Dedifferentiated amniotic fluid mesenchymal stem cell (primary cell): Measurements from ENCODE around the gene DNM3.

Source experiments
- DNase-seq: peaks from one replicate; pipeline ENCODE4 v3.0.0-alpha.2; 2016; ENCODE audit errors: extremely low spot score

DNM3 gene

DNA sequence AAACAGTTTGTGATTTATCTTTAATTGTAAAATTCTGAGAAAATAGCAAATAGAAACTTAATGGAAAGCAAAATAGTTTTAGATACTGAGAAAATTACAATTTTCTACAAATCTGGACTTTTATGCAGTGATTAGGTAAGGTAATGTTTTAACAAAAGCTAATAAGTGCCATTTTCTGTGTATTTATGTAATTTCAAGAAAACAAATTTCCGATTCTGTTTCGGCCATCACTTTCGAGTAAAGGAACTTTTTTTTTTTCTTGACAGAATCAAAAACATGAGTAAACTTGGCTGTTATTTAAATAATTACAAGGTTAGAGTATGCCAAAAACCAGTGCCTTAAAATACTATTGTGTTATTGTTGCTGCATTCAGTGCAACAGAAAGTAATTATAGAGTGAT is 298.8 kb downstream of the DNM3 start:
- DNase-seq, result no peak

DNA sequence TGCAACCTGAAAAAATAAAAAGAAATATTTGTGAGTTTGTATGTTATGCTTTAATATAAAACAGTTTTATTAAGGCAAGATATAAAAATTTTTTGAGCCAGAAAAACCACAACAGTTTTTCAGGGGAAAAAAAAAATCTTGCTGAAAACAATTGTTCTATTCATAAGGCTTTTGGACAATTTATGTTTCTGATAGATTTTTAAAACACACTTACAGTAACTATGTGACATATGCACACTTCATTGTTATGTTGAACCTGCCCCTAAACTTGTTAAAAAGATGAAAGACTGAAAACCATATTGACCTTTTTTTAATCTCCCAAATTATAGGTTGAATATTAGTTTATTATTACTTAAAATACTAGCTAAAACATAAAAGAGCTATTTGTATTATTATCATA is 299.3 kb downstream of the DNM3 start:
- no peak for DNase-seq

DNA sequence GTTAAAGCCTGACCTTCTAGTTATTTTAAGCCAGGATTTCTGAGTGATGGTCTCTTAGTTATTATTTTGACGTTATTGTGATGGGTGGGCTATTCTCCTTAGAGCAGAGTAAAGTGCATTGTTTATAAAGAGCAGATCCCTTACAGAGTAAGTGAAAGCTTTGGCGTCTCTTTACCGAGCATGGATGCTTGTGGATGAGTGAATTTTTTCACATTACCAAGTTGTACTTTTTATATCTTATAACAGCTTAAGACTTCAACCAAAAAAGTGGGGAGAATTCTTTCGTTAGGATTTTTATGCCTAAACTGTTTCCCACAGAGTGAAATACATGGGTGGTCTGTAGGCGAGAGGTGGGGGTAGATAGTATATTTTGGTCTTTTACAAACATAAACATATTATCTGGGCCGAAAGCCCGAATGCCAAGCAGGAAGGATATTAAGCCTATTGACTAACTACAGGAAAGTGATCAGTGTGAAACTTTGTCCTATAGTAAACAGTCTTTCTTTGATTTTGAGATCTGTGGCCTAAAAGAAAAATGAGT is 300.1 kb downstream of the DNM3 start:
- DNase-seq, result no peak

DNA sequence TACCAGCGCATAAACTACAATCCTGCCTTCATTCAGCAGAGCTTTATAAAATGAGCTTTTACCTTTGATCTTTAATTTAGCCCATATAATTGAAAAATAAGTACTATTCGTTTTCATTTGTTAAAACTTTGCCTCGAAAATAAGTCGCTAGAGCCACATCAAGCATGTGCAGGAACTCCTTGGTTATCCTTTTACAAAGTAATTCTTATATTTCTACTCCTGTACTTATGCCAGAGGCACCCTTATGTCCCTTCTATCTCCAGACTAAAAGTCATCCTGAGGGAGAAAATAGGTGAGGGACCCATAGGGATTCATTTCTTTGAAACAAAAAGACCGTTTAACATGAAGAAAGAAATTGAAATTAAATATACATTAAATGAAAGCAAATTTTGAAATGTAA is 301.0 kb downstream of the DNM3 start:
- DNase-seq, result no peak

DNA sequence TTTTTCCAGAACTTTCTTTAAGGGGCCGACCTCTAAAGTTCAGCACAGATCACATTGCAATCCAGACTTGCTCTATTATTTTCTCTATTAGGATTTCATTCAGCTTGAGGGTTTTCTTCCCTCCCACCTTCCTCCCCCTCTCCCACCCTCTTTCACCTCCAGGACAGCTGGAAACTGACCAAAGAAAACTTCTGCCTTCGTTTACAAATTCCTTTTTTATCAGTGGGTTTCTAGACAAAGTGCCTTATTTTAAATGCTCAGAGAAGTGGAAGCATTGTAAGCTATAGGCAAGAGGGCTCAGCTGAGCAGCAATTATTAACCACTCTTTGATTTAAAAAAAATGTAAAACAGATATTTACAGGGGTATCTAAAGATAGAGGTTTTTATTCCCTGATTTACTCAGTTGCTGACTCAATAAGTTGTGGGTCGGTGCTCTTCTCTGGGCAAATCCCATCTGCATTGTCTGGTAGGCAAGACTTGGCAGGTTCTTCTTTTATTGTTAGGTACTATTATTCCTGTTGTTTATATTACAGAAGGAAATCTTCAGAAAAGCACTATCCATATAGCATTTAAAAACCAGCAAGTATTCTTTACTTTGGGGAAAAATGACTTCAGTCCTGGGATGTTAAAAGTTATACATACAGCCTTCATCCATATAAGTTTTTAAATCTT is 302.2 kb downstream of the DNM3 start:
- no peak for DNase-seq

DNA sequence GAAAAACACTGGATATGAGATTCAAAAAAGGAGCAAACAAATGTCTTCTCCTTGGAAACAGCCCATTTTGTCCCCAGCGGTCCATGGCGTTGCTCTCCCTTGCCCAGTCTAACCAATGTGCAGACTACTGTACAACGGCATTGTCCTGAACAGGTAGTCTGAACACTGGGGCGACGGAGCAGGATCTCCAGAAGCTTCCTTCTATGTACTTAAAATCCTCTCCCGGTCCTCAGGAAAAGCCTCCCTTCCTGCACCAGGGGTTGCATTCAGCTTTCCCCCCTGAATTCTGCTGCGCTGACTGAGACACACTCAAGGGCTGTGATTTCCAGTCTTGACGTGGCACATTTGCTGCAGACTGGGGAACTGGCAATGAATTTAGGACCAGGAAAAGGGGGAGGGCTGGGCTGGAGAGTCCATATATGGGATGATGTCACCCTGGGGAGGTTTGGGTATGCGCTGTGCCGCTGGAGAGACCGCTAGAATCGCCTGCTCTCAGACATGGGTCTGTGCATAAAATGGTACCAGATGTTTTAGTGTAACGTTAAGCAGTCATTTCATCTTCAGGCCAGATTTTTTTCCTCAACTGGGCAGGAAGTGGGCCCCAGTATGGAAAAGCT is 303.3 kb downstream of the DNM3 start:
- DNase-seq, result peak; percentile 99

DNA sequence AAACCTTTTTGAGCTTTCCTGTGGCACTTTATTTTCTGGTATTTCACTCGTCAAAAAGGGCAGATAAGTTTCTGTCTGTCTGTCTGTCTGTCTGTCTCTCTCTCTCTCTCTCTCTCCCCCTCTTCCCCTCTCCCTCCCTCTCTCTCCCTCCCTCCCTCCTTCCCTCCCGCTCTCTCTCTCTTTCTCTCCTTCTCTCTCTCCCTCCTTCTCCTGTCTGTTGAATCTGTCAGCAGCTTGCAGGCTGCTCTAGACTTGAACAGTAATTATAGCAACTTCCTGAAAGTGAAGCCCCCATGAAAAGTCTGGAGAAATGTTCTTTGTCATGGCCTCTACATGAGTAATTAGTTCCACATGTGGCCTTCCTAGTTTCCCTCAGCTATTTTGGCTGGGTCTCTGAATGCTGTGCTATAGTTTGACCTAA is 303.9 kb downstream of the DNM3 start:
- DNase-seq, result peak; percentile 89

DNA sequence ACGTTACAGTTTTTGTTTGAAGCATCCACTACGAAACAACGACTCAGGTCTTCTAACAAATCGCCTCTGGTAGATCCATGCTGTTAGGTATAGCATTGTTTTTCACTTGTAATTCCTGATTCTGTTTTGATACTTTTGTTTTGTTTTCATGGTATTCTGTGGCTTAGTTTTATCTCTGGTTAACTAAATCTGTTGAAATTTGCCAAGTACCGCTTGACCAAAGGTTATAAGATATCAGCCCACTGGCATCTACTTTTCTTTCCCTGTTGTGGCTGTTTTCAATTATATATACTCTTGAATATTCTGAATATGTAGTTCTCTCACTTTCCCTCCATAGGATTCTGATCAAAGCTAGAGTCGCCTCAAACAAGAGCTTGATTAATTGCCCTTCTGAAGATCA is 304.4 kb downstream of the DNM3 start:
- no peak for DNase-seq

DNA sequence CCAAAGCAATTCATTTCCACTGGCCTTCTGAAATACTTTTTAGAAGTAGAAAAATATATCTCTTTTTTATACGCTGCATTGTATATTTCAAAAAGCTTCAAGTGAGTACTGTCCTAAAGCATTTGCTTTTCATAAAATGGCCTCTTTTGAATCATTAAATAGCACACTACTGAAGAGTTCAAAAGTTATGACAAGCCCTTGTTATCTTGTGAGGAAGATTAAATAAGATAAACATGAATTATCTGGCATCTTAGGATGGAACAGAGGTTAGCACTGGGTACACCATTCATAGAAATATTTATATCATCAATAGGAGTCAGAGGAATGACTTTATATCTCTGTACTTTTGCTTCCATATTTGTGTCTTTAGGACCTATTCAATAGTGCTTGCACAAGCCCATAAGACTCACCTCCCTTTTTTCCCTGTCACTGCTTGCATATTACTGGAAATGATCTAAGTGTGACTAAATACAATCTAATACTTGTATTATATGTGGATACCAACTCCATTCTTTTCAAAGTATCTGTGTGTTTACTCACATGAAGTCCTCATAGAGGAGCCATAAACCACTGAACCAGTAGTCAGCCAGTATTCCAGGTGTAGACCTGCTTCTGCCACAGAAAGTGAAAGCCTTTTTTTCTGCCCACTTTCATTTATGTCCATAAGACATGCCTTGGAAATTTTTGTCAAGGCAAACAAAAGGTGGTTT is 305.0 kb downstream of the DNM3 start:
- no peak for DNase-seq

DNA sequence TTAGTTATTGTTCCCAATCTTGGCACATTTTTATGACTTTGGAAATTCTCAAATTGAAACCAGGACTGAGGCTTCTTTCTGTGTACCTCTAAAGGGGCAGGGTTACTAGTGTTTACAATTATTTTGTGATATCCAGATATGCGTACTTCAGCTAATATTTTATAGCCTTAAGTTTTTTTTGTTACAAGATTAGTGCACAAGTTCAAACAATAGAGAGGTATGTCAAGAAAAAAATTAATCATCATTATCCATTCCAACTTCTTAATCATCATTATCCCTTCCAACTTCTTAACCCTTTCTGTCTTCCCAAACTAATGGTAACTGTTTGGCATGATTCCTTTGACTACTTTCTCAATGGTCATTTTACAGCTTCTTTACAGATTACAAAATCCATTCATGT is 306.2 kb downstream of the DNM3 start:
- DNase-seq, result no peak

DNA sequence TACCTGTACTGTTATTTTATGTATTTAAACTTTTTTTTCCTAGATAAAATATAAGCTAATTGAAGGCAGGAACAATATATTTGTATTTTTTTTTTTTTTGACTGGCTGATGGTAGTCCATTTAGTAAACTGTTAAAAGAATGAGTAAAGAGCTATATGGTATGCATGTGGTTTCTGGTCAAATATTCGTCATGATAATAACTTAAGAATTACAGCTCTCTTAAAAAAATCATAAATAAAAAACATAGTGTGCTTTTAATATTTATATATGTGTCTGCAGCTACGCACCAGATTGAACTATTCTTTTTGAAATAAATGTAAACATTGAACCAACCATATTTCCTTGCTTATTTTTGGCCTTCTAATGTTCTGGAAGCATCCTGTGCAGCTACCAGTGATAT is 306.9 kb downstream of the DNM3 start:
- DNase-seq, result no peak

DNA sequence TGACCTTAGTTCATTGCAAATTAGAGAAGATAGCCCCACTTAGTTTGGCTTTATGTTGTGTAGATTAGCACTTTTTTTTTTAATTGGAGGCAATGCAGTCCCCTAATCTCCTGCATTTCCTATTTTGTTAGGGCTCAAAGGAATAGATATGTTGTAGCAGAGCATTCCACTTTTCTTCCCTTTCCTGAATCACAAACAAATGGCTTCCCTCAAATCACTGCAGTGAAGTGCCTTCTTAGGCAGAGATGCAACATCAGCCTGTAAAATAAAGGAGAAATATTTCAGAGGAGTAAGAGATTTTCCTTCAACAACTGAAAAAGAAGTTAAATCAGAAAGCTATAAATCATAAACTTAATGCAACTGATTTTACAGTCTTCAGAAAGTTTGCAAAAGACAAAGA is 307.4 kb downstream of the DNM3 start:
- no peak for DNase-seq

DNA sequence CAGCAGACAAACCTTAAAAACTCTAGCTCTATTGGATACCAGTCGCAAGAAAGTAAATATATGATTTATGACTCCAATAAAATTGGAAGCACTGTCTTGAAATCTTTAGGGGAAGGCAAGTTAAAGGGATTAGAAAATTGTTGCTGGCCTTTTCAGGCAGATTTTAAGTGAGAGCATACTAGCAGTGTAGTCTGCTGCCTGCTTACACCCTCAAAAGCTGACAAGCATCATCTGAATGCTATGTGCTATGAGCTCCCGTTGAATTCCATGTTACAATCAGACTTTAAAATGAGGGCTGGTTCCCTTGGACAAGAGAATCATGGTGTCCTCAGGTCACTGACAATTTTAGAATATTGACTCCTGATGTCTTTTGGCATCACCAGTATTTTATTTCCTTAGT is 308.0 kb downstream of the DNM3 start:
- DNase-seq, result no peak

DNA sequence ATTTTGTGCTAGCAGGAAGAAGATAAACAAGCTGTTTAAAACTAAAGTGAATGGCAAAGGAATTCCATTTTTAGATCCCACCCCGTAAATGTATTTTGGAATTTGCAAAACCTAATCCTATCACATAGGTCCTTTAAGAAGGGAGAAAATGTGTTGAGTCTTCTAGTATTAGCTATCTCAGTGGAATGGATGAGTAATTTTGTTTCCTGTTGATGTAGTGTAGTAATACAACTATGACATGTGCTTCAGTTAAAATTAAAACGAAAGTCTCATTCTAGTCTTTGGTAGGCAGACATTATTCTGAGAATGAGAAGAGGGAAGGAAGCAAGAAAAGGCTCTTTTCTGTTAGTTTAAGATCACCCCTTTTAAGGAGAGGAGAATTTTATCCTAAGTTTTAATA is 313.3 kb downstream of the DNM3 start:
- peak; percentile 71 for DNase-seq

DNA sequence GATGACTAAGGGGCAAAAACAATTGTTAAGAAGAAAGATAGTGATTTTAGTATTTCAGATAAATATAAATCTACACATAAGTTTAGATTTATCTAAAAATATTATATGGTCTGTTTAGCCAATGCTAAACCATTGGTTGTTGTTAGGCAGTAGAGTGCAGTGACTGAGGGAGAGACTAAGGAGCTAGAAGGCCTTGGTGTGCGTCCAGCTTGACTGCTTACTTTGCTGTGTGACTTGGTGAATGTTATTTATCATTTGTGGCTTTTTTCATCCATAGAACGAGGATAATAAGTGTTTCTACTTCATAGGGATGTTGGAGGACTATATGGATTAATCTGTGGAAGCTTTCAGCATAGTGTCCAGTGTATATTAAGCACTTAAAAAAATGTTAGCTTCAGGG is 314.5 kb downstream of the DNM3 start:
- DNase-seq, result no peak

DNA sequence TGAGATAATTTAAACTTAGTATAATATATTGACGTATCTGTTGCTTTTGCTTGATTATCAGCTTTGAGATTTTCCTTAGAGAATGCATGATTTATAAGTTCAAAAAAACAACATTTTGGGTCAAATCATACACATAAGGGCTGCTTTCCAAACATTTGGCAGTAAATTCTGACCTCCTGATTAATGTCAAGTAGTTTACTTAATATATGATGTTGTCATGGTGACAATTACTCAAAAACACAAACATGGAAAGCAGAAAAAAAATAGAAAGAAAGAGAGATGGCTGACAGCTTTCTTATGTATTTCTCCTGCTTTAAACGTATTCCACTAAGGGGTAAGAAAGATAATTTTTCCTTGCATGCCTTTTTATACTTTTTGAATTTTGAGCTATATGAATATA is 320.9 kb downstream of the DNM3 start:
- no peak for DNase-seq

DNA sequence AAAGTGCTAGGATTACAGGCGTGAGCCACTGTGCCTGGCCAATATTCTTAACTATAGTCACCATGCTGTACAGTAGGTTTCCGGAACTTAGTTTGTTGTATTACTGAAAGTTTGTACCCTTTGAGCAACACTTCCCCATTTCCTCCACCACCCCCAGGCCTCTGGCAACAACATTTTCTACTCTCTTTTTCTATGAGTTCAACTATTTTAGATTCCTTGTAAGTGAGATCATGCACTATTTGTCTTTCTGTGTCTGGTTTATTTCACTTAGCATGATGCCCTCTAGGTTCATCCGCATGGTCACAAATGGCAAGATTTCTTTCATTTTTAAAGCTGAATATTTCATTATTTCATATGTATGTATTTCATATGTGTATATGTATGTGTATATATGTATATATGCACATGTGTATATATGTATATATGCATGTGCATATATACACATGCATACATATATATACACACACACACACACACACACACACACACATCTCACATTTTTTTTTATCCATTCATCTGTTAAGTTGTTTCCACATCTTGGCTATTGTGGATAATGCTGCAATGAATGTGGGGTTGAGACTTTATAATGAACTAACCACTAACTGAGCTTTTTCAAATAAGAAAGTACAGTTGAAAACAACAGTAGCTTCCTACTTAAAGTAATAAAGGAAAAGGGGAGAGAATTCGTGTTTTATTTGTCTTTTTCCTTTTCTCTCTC is 322.4 kb downstream of the DNM3 start:
- no peak for DNase-seq

DNA sequence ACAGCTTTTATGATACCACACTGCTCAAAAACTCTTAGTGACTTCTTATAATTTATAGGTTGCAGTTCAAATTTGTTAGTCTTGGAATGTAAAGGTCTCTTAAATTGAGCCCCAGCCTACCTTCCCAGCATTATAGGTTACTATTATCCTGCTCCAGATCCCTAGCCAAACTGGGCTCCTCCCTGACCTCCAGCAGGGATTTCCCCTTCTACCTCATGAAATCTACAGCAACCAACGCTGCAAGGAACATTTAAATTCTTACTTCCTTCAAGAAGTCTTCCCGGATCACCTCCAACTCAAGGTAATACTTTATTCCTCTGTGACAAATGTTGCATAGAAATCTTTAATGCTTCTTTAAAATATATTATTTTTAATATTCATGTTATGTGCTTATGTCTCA is 324.1 kb downstream of the DNM3 start:
- no peak for DNase-seq

DNA sequence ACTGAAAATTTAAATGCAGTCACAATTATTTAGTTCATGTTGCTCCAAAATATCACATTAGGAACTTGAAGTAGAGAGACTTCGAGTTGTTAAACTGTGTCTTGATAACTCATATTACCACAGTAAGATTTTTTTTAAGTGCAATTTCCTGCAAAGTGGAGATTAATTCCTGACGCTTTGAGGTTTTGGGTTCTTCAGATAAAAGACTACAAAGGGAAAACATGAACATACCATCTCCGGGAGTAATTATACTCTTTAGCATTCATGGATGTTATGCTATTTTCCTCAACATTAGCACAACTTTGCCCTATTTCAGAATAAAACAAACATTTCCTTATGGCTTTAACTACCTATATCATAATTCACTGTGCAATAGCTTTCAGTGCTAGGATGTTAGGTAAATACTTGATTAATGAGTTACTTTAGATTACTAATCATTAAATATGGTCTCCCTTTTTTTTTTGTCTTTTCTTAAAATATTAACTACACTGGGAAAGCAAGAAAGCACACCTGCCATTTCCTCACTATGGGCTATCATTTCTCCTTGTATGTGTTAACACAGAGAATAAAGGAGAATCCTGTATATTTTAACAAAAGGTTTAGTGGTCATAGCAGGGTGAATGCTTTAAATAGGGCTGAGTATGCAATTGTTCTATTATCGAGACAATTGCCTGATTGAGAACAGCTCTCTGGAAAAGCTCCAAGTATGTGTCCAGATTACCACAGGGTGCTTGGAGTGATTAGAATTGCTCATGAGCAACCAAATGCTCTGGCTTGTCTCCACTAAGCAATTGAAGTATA is 326.7 kb downstream of the DNM3 start:
- DNase-seq, result no peak

DNA sequence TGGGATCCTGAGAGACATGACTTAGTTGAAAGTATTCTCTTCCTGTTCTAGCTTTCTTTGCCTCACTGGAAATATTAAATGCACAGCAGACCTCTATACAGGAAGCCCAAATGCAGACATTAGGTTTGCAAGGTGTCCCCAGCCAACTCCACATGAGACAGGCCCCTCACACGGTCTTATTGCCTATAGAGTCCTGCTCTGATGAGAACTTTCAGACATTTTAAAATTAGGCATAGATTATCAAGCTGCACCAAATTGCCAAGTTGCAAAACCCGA is 327.2 kb downstream of the DNM3 start:
- DNase-seq, result no peak

DNA sequence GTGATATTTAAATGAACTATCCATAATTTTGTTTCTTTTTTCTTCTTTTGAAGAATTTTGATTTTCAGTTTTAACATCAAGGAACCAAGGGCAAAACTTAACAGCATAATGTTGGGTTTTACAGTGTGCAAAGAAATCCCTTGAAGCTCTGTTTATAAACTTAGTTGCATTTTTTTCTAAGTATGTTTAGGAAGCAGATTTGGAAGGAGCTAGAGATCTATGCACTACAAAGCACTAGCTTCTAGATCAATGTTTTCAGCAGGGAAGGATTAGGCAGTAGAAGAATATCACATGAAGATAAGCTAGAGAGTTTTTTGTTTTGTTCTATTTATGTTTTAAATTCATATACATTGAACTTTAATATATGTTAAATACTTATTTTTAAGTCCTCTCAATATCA is 328.5 kb downstream of the DNM3 start:
- DNase-seq, result no peak

DNA sequence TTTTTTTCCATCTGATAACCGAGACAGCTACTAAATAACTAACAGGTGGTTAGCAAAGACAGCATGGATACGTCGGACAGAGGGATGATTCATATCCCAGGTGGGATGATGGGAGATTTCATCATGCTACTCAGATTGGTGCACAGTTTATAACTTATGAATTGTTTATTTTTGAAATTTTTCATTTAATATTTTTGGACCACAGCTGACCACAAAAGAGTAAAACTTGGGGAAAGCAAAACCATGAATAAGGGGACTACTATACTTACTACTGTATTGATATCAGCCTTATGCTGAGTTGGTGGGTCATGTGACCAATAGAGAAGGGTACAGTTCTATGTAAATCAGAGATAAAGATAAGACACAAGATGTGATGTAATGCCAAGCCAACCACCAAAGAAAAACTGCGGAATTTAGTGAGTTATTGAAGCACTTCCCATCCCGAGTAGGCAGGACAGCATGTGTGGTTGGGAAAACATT is 331.1 kb downstream of the DNM3 start:
- DNase-seq, result no peak
